Measurements from ENCODE around the gene ADAP1. TPM values are rescaled to one million over a fixed set of nuclear protein-coding genes. Genes with fewer than 3 reads are reported as not detected.
"Not testable (repeated sequence)": the region's sequence is repeated elsewhere in the genome, so short reads cannot be mapped to it uniquely, and the experiment has no call there.

The ADAP1 gene
- total RNA-seq, 1 donor from 2014 or later = 62.8 TPM

DNA sequence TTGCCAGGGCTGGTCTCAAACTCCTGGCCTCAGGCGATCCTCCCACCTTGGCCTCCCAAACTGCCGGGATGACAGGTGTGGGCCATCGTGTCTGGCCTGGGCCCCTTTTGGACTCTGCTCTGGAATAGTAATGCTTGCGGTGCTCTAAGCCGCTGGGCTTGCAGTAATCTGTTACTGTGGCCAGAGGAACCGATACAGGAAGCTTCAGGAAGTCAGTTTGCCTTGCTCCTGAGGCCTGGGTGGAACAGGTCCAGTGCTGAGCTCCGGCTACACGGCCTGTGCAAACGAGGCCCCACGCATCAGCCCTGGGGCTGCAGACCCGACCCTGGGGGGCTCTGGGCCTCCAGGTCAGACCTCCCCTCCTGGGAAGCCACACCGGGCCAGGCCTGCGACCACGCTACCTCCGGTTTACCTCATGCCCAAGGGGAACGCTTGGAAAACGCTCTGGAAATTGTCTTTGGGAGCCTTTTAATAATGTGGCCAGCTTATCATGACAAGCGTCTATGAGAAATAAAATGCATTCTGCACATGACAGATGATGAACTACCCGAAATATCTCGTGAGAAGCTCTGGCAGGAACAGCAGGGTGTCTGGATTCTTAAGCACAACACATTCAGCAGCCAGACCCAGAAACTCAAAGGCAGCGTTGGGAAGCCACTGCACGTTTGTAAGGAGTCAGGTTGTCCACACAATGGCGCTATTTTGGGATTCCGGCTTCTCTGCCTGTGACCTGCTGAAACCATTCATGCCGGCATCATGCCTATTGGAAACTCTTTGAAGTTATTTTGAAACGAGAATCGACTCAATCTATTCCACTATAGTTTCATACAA lies 10.1 kb upstream of the ADAP1 start:
- Mint-ChIP-seq H3K9me3 (no peaks in the 10 kb centered on the region), H3K36me3 (ENCODE audit: low read depth) (peaks cover 24% of the 10 kb centered on the region), H3K27ac (no peak overlapping the region), H3K4me1 (ENCODE audit: low read depth) (peaks cover 2% of the 10 kb centered on the region), H3K4me3 (ENCODE audit: low read depth) (no peak overlapping the region), H3K27me3 (ENCODE audit: low read depth) (peaks cover 2% of the 10 kb centered on the region)
- intact Hi-C loops (cut with micrococcal nuclease) = no loop called here
- DNase-seq (ENCODE audit: low spot score) = no peak

DNA sequence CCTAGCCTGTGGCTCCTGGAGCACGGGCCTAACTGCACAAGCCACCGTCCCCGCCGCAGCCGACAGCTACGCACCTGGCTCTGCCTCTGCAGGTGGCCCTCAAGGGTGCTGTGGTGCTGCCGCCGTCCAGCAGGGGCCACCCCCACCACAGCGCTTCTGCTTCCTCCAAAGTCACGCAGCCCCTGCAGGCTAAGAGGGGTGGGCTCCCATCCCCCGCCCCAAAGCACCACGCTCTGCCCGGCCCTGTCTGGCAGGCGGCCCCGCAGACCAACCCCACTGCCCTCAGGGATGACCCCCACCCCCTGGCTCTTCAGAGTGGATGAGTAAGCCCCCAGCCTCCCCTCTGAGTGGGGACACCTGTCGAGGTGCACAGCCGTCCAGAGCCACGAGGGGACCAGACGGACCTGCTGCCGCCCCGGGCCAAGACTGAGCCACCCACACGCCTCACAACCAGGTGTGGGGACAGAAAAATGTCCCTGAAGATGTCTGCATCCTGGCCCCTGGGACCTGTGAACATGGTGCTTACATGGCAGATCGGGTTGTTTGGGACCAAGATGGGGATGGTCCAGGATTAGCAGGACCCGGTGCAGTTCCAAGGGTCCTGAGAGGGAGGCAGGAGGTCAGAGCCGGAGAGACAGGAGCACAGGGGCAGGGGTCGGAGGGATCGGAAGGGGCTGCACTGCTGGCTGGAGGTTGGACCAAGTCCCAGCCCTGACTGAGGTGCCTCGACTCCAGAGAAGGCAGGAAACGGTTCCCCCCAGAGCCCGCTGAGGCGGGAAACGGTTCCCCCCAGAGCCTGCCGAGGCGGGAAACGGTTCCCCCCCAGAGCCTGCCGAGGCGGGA lies 9.0 kb upstream of the ADAP1 start:
- intact Hi-C loops (cut with micrococcal nuclease) = no loop called here
- Mint-ChIP-seq H3K27me3 (ENCODE audit: low read depth) (peaks cover 2% of the 10 kb centered on the region), H3K4me1 (ENCODE audit: low read depth) (peaks cover 2% of the 10 kb centered on the region), H3K27ac (no peak overlapping the region), H3K36me3 (ENCODE audit: low read depth) (peaks cover 19% of the 10 kb centered on the region), H3K9me3 (no peaks in the 10 kb centered on the region), H3K4me3 (ENCODE audit: low read depth) (no peak overlapping the region)
- DNase-seq (ENCODE audit: low spot score) = no peak

- H3K9me3 Mint-ChIP-seq = no peaks in the 10 kb centered on the region
- DNase-seq (ENCODE audit: low spot score) = no peak
- H3K27me3 Mint-ChIP-seq (ENCODE audit: low read depth) = peaks cover 2% of the 10 kb centered on the region
- peaks cover 11% of the 10 kb centered on the region for H3K36me3 Mint-ChIP-seq (ENCODE audit: low read depth)
- H3K4me3 Mint-ChIP-seq (ENCODE audit: low read depth) = no peak overlapping the region
- intact Hi-C loops (cut with micrococcal nuclease) = no loop called here
- H3K27ac Mint-ChIP-seq = no peak overlapping the region
- peaks cover 2% of the 10 kb centered on the region for H3K4me1 Mint-ChIP-seq (ENCODE audit: low read depth)
Observed at GRCh38 chr7:962401-963081, 8.1 kb upstream of the ADAP1 start.

- H3K27me3 Mint-ChIP-seq (ENCODE audit: low read depth) = peaks cover 2% of the 10 kb centered on the region
- peaks cover 4% of the 10 kb centered on the region for H3K36me3 Mint-ChIP-seq (ENCODE audit: low read depth)
- H3K4me1 Mint-ChIP-seq (ENCODE audit: low read depth) = peaks cover 2% of the 10 kb centered on the region
- no peak overlapping the region for H3K4me3 Mint-ChIP-seq (ENCODE audit: low read depth)
- H3K27ac Mint-ChIP-seq = no peak overlapping the region
- intact Hi-C loops (cut with micrococcal nuclease) = no loop called here
- no peak for DNase-seq (ENCODE audit: low spot score)
- H3K9me3 Mint-ChIP-seq = no peaks in the 10 kb centered on the region
Observed at GRCh38 chr7:961546-962400, 7.3 kb upstream of the ADAP1 start.

- not testable (repeated sequence) for DNase-seq (ENCODE audit: low spot score); H3K36me3 Mint-ChIP-seq (ENCODE audit: low read depth)
Observed at GRCh38 chr7:960972-961371, 6.5 kb upstream of the ADAP1 start.

GRCh38 chr7:960269-960871 lies 5.9 kb upstream of the ADAP1 start:
- Mint-ChIP-seq H3K27me3 (ENCODE audit: low read depth) (peaks cover 7% of the 10 kb centered on the region), H3K4me3 (ENCODE audit: low read depth) (no peak overlapping the region), H3K4me1 (ENCODE audit: low read depth) (peaks cover 2% of the 10 kb centered on the region), H3K36me3 (ENCODE audit: low read depth) (no peaks in the 10 kb centered on the region), H3K27ac (no peak overlapping the region), H3K9me3 (no peaks in the 10 kb centered on the region)
- intact Hi-C loops (cut with micrococcal nuclease) = no loop called here
- no peak for DNase-seq (ENCODE audit: low spot score)

More at GRCh38 chr7:960972-961371, 6.5 kb upstream of the ADAP1 start:
- intact Hi-C loops (cut with micrococcal nuclease); H3K9me3 Mint-ChIP-seq; H3K27ac Mint-ChIP-seq; H3K4me1 Mint-ChIP-seq (ENCODE audit: low read depth); H3K27me3 Mint-ChIP-seq (ENCODE audit: low read depth); H3K4me3 Mint-ChIP-seq (ENCODE audit: low read depth): not testable (repeated sequence)

- H3K27ac Mint-ChIP-seq; H3K4me3 Mint-ChIP-seq (ENCODE audit: low read depth); DNase-seq (ENCODE audit: low spot score); H3K27me3 Mint-ChIP-seq (ENCODE audit: low read depth); H3K9me3 Mint-ChIP-seq; H3K4me1 Mint-ChIP-seq (ENCODE audit: low read depth); H3K36me3 Mint-ChIP-seq (ENCODE audit: low read depth): not testable (repeated sequence)
- intact Hi-C loops (cut with micrococcal nuclease) = loop anchor here (5.0 kb wide), 1 partner anchor 37 kb away; no protein-coding TSS in a partner anchor
Observed at GRCh38 chr7:959740-960139, 5.3 kb upstream of the ADAP1 start.

- no peak for DNase-seq (ENCODE audit: low spot score)
- H3K27ac Mint-ChIP-seq = no peak overlapping the region
- peaks cover 2% of the 10 kb centered on the region for H3K4me1 Mint-ChIP-seq (ENCODE audit: low read depth)
- no peaks in the 10 kb centered on the region for H3K9me3 Mint-ChIP-seq
- intact Hi-C loops (cut with micrococcal nuclease) = loop anchor here (5.0 kb wide), 1 partner anchor 37 kb away; no protein-coding TSS in a partner anchor
- peaks cover 10% of the 10 kb centered on the region for H3K27me3 Mint-ChIP-seq (ENCODE audit: low read depth)
- no peak overlapping the region for H3K4me3 Mint-ChIP-seq (ENCODE audit: low read depth)
- no peaks in the 10 kb centered on the region for H3K36me3 Mint-ChIP-seq (ENCODE audit: low read depth)
Observed at GRCh38 chr7:959271-959670, 4.8 kb upstream of the ADAP1 start.

GRCh38 chr7:958221-959200 lies 4.0 kb upstream of the ADAP1 start:
- no peak overlapping the region for H3K27ac Mint-ChIP-seq
- DNase-seq (ENCODE audit: low spot score) = no peak
- H3K4me1 Mint-ChIP-seq (ENCODE audit: low read depth) = no peaks in the 10 kb centered on the region
- no peaks in the 10 kb centered on the region for H3K9me3 Mint-ChIP-seq
- intact Hi-C loops (cut with micrococcal nuclease) = loop anchor here (5.0 kb wide), 1 partner anchor 36 kb away; no protein-coding TSS in a partner anchor
- peaks cover 8% of the 10 kb centered on the region for H3K27me3 Mint-ChIP-seq (ENCODE audit: low read depth)
- H3K36me3 Mint-ChIP-seq (ENCODE audit: low read depth) = no peaks in the 10 kb centered on the region
- H3K4me3 Mint-ChIP-seq (ENCODE audit: low read depth) = no peak overlapping the region

DNA sequence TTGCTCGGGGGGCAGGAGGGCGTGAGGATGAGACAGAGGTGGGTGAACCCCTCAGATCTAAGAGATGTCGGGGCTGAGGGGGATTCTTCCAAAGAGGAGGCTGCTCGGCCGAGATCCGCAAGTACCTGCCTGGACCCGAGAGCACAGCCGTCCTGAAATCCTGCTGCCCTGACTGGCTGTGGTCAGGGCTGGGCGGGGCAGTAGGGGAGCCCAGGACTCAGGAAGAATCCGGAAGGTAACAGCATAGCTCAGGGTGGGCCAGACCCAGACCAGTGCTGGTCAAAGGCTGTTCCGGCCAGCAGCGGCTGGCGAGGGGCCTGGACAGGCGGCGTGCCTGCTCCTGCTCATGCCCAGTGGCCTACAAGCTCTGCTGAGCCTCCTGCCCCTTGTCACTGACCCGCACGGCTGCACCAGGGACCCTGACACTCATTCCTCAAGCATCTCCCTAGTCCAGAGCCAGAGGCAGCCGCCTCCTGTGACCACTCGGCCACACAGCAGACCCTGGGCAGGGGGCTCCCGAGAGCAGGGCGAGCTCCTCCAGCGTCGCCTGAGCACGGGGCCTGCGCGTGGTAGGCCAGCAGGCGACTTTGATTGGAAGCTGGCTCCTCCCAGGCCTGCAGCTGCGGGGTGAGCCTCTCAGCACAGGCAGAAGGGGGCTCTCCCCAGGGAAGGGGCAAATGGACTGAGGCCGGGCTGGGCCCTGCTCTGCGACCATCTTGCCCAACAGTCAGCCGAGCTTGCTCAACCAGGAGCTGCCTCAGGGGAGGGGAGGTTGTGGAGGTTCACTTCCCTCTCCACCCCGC lies 3.1 kb upstream of the ADAP1 start:
- H3K9me3 Mint-ChIP-seq = no peaks in the 10 kb centered on the region
- H3K36me3 Mint-ChIP-seq (ENCODE audit: low read depth) = no peaks in the 10 kb centered on the region
- H3K4me1 Mint-ChIP-seq (ENCODE audit: low read depth) = peaks cover under 1% of the 10 kb centered on the region
- DNase-seq (ENCODE audit: low spot score) = no peak
- no peak overlapping the region for H3K4me3 Mint-ChIP-seq (ENCODE audit: low read depth)
- H3K27me3 Mint-ChIP-seq (ENCODE audit: low read depth) = peaks cover 8% of the 10 kb centered on the region
- H3K27ac Mint-ChIP-seq = no peak overlapping the region
- intact Hi-C loops (cut with micrococcal nuclease) = loop anchor here (5.0 kb wide), 1 partner anchor 35 kb away; no protein-coding TSS in a partner anchor

Data from activated T-helper 2 cell treated with anti-CD3 and anti-CD28 coated beads, Interferon-gamma antibody, Interleukin-2, Interleukin-4, amounts not matched to agents 10 μg/mL and 5 μg/mL and 100 μg/mL, durations not matched to agents 14 hours and 24 hours and 36 hours (primary cell).